Measurements from ENCODE around the gene GNAL.

The GNAL gene

GRCh38 chr18:11810379-11810778, 121.3 kb downstream of the GNAL start:
- DNase-seq (ENCODE audit: low read depth), result no peak

GRCh38 chr18:11811009-11811408, 121.9 kb downstream of the GNAL start:
- no peak for DNase-seq (ENCODE audit: low read depth)

- DNase-seq (ENCODE audit: low read depth), result no peak
Observed at GRCh38 chr18:11817229-11817628, 128.2 kb downstream of the GNAL start.

- no peak for DNase-seq (ENCODE audit: low read depth)
Observed at GRCh38 chr18:11818486-11819203, 129.6 kb downstream of the GNAL start.

- no peak for DNase-seq (ENCODE audit: low read depth)
Observed at GRCh38 chr18:11819938-11820337, 130.9 kb downstream of the GNAL start.

- DNase-seq (ENCODE audit: low read depth), result no peak
Observed at GRCh38 chr18:11820697-11821096, 131.6 kb downstream of the GNAL start.

- DNase-seq (ENCODE audit: low read depth), result no peak
Observed at GRCh38 chr18:11821208-11821607, 132.1 kb downstream of the GNAL start.

- no peak for DNase-seq (ENCODE audit: low read depth)
Observed at GRCh38 chr18:11821643-11822237, 132.7 kb downstream of the GNAL start.

- DNase-seq (ENCODE audit: low read depth), result no peak
Observed at GRCh38 chr18:11823545-11823944, 134.5 kb downstream of the GNAL start.

- no peak for DNase-seq (ENCODE audit: low read depth)
Observed at GRCh38 chr18:11826836-11827235, 137.8 kb downstream of the GNAL start.

GRCh38 chr18:11828786-11829432, 139.8 kb downstream of the GNAL start:
- no peak for DNase-seq (ENCODE audit: low read depth)

- no peak for DNase-seq (ENCODE audit: low read depth)
Observed at GRCh38 chr18:11830585-11830984, 141.5 kb downstream of the GNAL start.

- no peak for DNase-seq (ENCODE audit: low read depth)
Observed at GRCh38 chr18:11831921-11832320, 142.9 kb downstream of the GNAL start.

GRCh38 chr18:11834772-11835171, 145.7 kb downstream of the GNAL start:
- DNase-seq (ENCODE audit: low read depth), result no peak

GRCh38 chr18:11839556-11839955, 150.5 kb downstream of the GNAL start:
- no peak for DNase-seq (ENCODE audit: low read depth)

GRCh38 chr18:11840493-11840892, 151.4 kb downstream of the GNAL start:
- DNase-seq (ENCODE audit: low read depth), result no peak

- DNase-seq (ENCODE audit: low read depth), result no peak
Observed at GRCh38 chr18:11842562-11842961, 153.5 kb downstream of the GNAL start.

- DNase-seq (ENCODE audit: low read depth), result no peak
Observed at GRCh38 chr18:11844436-11844835, 155.4 kb downstream of the GNAL start.

- no peak for DNase-seq (ENCODE audit: low read depth)
Observed at GRCh38 chr18:11845654-11846053, 156.6 kb downstream of the GNAL start.

GRCh38 chr18:11847811-11848210, 158.7 kb downstream of the GNAL start:
- no peak for DNase-seq (ENCODE audit: low read depth)

- DNase-seq (ENCODE audit: low read depth), result no peak
Observed at GRCh38 chr18:11849279-11849678, 160.2 kb downstream of the GNAL start.

GRCh38 chr18:11849841-11850634, 161.0 kb downstream of the GNAL start:
- DNase-seq (ENCODE audit: low read depth), result peak; percentile 26

- no peak for DNase-seq (ENCODE audit: low read depth)
Observed at GRCh38 chr18:11850821-11851145, 161.7 kb downstream of the GNAL start.

Measured in activated T-helper 1 cell treated with Interleukin-2 at 50 U/mL for 16 hours (primary cell).